ENCODE measurements around the gene ATAD5. TPM values are rescaled to one million over a fixed set of nuclear protein-coding genes. Genes with fewer than 3 reads are reported as not detected.

Gene ATAD5
- polyA plus RNA-seq, 1 donor from 2014 or later = 6.3 TPM

GRCh38 chr17:30824356-30825145 lies 7.2 kb upstream of the ATAD5 start, which contains the start of gene CRLF3:
TSS of gene CRLF3 (minus strand) at chr17:30824692. CDS start at chr17:30824651, 41 bp downstream.
- H3K27ac ChIP-seq (ENCODE audit: low read length) = peak within 1 kb of the TSS; percentile 51
- TF ChIP-seq EZH2 (IDR thresholded peaks at IDR 0.05; ENCODE audit: borderline replicate concordance, insufficient read depth, low read length, poor library complexity, severe bottlenecking) = no peak
- TF ChIP-seq POLR2AphosphoS5 (IDR thresholded peaks at IDR 0.05) = peak; percentile 65
- peak; percentile 78 for TF ChIP-seq CTCF (IDR thresholded peaks at IDR 0.05; ENCODE audit: poor library complexity, severe bottlenecking)
- peak; percentile 70 for TF ChIP-seq SMC3 (conservative IDR thresholded peaks at IDR 0.05; ENCODE audit: poor library complexity)
- TF ChIP-seq TAF1 (IDR thresholded peaks at IDR 0.05; ENCODE audit: low read depth) = peak; percentile 64
- TF ChIP-seq MXI1 (conservative IDR thresholded peaks at IDR 0.05; ENCODE audit: poor library complexity, severe bottlenecking) = peak; percentile 84
- peak; percentile 40 for TF ChIP-seq EP300 (conservative IDR thresholded peaks at IDR 0.05; ENCODE audit: poor library complexity, severe bottlenecking)
- no peak for TF ChIP-seq REST (IDR thresholded peaks at IDR 0.05; ENCODE audit: borderline replicate concordance)
- peak; percentile 73 for TF ChIP-seq RAD21 (conservative IDR thresholded peaks at IDR 0.05)
- H4K20me1 ChIP-seq (ENCODE audit: insufficient read depth) = no peaks in the 10 kb centered on the region
- no peaks in the 10 kb centered on the region for H3K9me2 ChIP-seq (ENCODE audit: insufficient read depth, low read length)
- no peaks in the 10 kb centered on the region for H3K9me3 ChIP-seq (ENCODE audit: low read length)
- H3F3A ChIP-seq (ENCODE audit: insufficient read depth, low read length, poor library complexity, severe bottlenecking) = no peaks in the 10 kb centered on the region
- H3K9ac ChIP-seq (ENCODE audit: low read length) = peak within 1 kb of the TSS; percentile 71
- no peaks in the 10 kb centered on the region for H3K36me3 ChIP-seq (ENCODE audit: insufficient read depth, low read length)
- peaks cover 10% of the 10 kb centered on the region for H3K79me2 ChIP-seq (replicated peaks; ENCODE audit: insufficient read depth, low read length)
- peak within 1 kb of the TSS; percentile 72 for H3K4me3 ChIP-seq (ENCODE audit: low read length)
- H2AFZ ChIP-seq (ENCODE audit: low read depth, low read length) = peak within 1 kb of the TSS; percentile 66
- H3K4me2 ChIP-seq (ENCODE audit: low read length) = peak within 1 kb of the TSS; percentile 88
- H3K27me3 ChIP-seq (ENCODE audit: insufficient read depth, low read depth, low read length) = no peaks in the 10 kb centered on the region

GRCh38 chr17:30827082-30827481 lies 4.7 kb upstream of the ATAD5 start:
- H3K27ac ChIP-seq (ENCODE audit: low read length) = no peak overlapping the region
- peaks cover 17% of the 10 kb centered on the region for H3K79me2 ChIP-seq (replicated peaks; ENCODE audit: insufficient read depth, low read length)
- no peak overlapping the region for H3K4me2 ChIP-seq (ENCODE audit: low read length)
- no peaks in the 10 kb centered on the region for H3K9me3 ChIP-seq (ENCODE audit: low read length)
- no peaks in the 10 kb centered on the region for H3F3A ChIP-seq (ENCODE audit: insufficient read depth, low read length, poor library complexity, severe bottlenecking)
- no peak overlapping the region for H3K4me3 ChIP-seq (ENCODE audit: low read length)
- no peaks in the 10 kb centered on the region for H3K36me3 ChIP-seq (ENCODE audit: insufficient read depth, low read length)
- H2AFZ ChIP-seq (ENCODE audit: low read depth, low read length) = no peak overlapping the region
- TF ChIP-seq REST (IDR thresholded peaks at IDR 0.05; ENCODE audit: borderline replicate concordance) (no peak), MXI1 (conservative IDR thresholded peaks at IDR 0.05; ENCODE audit: poor library complexity, severe bottlenecking) (no peak), POLR2AphosphoS5 (IDR thresholded peaks at IDR 0.05) (no peak), RAD21 (conservative IDR thresholded peaks at IDR 0.05) (no peak), CTCF (IDR thresholded peaks at IDR 0.05; ENCODE audit: poor library complexity, severe bottlenecking) (no peak), EZH2 (IDR thresholded peaks at IDR 0.05; ENCODE audit: borderline replicate concordance, insufficient read depth, low read length, poor library complexity, severe bottlenecking) (no peak), EP300 (conservative IDR thresholded peaks at IDR 0.05; ENCODE audit: poor library complexity, severe bottlenecking) (no peak), TAF1 (IDR thresholded peaks at IDR 0.05; ENCODE audit: low read depth) (no peak), SMC3 (conservative IDR thresholded peaks at IDR 0.05; ENCODE audit: poor library complexity) (no peak)
- H3K27me3 ChIP-seq (ENCODE audit: insufficient read depth, low read depth, low read length) = no peaks in the 10 kb centered on the region
- H3K9me2 ChIP-seq (ENCODE audit: insufficient read depth, low read length) = no peaks in the 10 kb centered on the region
- H4K20me1 ChIP-seq (ENCODE audit: insufficient read depth) = no peaks in the 10 kb centered on the region
- no peak overlapping the region for H3K9ac ChIP-seq (ENCODE audit: low read length)

All from neural cell (in vitro differentiated cells).